OCI-M2 (cell line): Measurements from ENCODE around the gene RHOV.

Experiments
- DNase-seq: peaks from one replicate; lab custom pipeline; 2025; ENCODE audit not compliant: unreplicated experiment; lab: John Stamatoyannopoulos, UW

RHOV gene

GRCh38 chr15:40873694-40874561, at the start of gene RHOV:
Gene RHOV (minus strand): TSS chr15:40874234. CDS start chr15:40874139, 95 bp downstream.
- DNase-seq: peak; percentile 13

- DNase-seq: no peak
Observed at GRCh38 chr15:40923551-40923950, 49.5 kb upstream of the RHOV start.

- no peak for DNase-seq
Observed at GRCh38 chr15:40922608-40923005, 48.6 kb upstream of the RHOV start.

GRCh38 chr15:40921949-40922607, 48.0 kb upstream of the RHOV start:
- DNase-seq: no peak

GRCh38 chr15:40918799-40919392, 44.9 kb upstream of the RHOV start:
- no peak for DNase-seq

GRCh38 chr15:40918146-40918798, 44.2 kb upstream of the RHOV start:
- no peak for DNase-seq

- DNase-seq: no peak
Observed at GRCh38 chr15:40917585-40917984, 43.6 kb upstream of the RHOV start.

GRCh38 chr15:40915679-40916078, 41.6 kb upstream of the RHOV start:
- DNase-seq: no peak

GRCh38 chr15:40915116-40915661, 41.2 kb upstream of the RHOV start:
- no peak for DNase-seq

GRCh38 chr15:40914486-40914885, 40.5 kb upstream of the RHOV start:
- no peak for DNase-seq

GRCh38 chr15:40914013-40914412, 40.0 kb upstream of the RHOV start:
- no peak for DNase-seq

- no peak for DNase-seq
Observed at GRCh38 chr15:40912478-40912877, 38.4 kb upstream of the RHOV start.

- DNase-seq: no peak
Observed at GRCh38 chr15:40911693-40912092, 37.7 kb upstream of the RHOV start.

- no peak for DNase-seq
Observed at GRCh38 chr15:40911141-40911540, 37.1 kb upstream of the RHOV start.

GRCh38 chr15:40909662-40910630, 35.9 kb upstream of the RHOV start:
- no peak for DNase-seq

- no peak for DNase-seq
Observed at GRCh38 chr15:40908095-40908494, 34.1 kb upstream of the RHOV start.

GRCh38 chr15:40906991-40907802, 33.2 kb upstream of the RHOV start:
- no peak for DNase-seq

GRCh38 chr15:40906091-40906990, 32.3 kb upstream of the RHOV start:
- no peak for DNase-seq
